ENCODE results near the gene DUT.

- TF ChIP-seq POLR2AphosphoS5 (IDR thresholded peaks at IDR 0.05; ENCODE audit: low read depth, low read length) (no peak), REST (IDR thresholded peaks at IDR 0.05; ENCODE audit: insufficient read depth in 1 of 2, low read depth in 2 of 2, low read length in 2 of 2) (no peak)
Observed at GRCh38 chr15:48298914-48299313, 32.3 kb upstream of the DUT start.
